ENCODE data around the gene CYP39A1. TPM values are rescaled to one million over a fixed set of nuclear protein-coding genes. Genes with fewer than 3 reads are reported as not detected.

CYP39A1 gene
- total and polyA plus RNA-seq, 2 donors (not counting 1 experiment from before 2014, with no cell fraction given) = not detected

DNA sequence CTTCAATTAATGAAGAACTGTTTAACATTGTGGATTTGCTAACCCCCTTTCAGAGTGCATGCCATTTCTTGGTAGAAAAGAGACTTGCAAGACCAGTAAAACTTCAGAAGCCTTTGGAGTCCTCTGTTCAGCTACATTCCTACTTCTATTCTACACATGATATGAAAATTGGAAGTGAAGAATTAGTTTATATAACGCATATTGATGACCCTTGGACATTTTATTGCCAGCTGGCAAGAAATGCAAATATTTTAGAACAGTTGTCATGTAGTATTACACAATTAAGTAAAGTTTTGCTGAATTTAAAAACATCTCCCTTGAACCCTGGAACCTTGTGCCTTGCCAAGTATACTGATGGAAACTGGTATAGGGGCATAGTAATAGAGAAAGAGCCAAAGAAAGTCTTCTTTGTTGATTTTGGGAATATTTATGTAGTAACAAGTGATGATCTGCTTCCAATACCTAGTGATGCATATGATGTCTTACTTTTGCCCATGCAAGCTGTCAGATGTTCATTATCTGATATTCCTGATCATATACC, 38.4 kb upstream of the CYP39A1 start:
- no peaks in the 10 kb centered on the region for H3K9me3 Mint-ChIP-seq (ENCODE audit: insufficient read depth)
- H3K4me1 Mint-ChIP-seq = no peaks in the 10 kb centered on the region
- Histone ChIP-seq H3K4me1 (ENCODE audit: control insufficient read depth in 2 of 2, insufficient read depth in 2 of 2, low read length in 2 of 2) (no peaks in the 10 kb centered on the region), H2AFZ (ENCODE audit: insufficient read depth, low read depth, low read length, poor library complexity, severe bottlenecking) (no peak overlapping the region), H3K4me2 (replicated peaks; ENCODE audit: low read depth, low read length, poor library complexity, severe bottlenecking) (no peak overlapping the region), H3K9ac (ENCODE audit: low read length) (no peak overlapping the region), H3K9me3 (ENCODE audit: control extremely low read depth in 1 of 3, control insufficient read depth in 2 of 3, insufficient read depth in 1 of 3, low read length in 2 of 3) (peaks cover 0 to 17% (median 0%) of the 10 kb centered on the region in 3 donors), H3K4me3 (ENCODE audit: control extremely low read depth in 1 of 5, extremely low read depth in 1 of 5, insufficient read depth in 1 of 5, low read depth in 2 of 5, low read length in 4 of 5) (no peak overlapping the region), H4K20me1 (ENCODE audit: control insufficient read depth, insufficient read depth, low read length, poor library complexity, severe bottlenecking) (no peaks in the 10 kb centered on the region), H3K79me2 (ENCODE audit: control insufficient read depth, insufficient read depth, low read length) (no peaks in the 10 kb centered on the region), H3K36me3 (replicated peaks in 1 of 2; ENCODE audit: control extremely low read depth in 1 of 2, control insufficient read depth in 1 of 2, extremely low read depth in 1 of 2, insufficient read depth in 2 of 2, low read length in 1 of 2) (no peaks in the 10 kb centered on the region), H3K27me3 (replicated peaks in 1 of 4; ENCODE audit: control extremely low read depth in 1 of 4, control insufficient read depth in 3 of 4, insufficient read depth in 4 of 4, low read length in 3 of 4) (peaks cover 0 to 5% (median under 1%) of the 10 kb centered on the region in 4 experiments), H3K27ac (ENCODE audit: low read length in 2 of 2) (no peak overlapping the region)
- no peak for DNase-seq
- ChIA-PET CTCF (no interaction called here), POLR2A (no interaction called here)
- ATAC-seq (ENCODE audit: low read depth) = no peak
- peaks cover 6% of the 10 kb centered on the region for H3K27me3 Mint-ChIP-seq
- TF ChIP-seq, protein P1, sequence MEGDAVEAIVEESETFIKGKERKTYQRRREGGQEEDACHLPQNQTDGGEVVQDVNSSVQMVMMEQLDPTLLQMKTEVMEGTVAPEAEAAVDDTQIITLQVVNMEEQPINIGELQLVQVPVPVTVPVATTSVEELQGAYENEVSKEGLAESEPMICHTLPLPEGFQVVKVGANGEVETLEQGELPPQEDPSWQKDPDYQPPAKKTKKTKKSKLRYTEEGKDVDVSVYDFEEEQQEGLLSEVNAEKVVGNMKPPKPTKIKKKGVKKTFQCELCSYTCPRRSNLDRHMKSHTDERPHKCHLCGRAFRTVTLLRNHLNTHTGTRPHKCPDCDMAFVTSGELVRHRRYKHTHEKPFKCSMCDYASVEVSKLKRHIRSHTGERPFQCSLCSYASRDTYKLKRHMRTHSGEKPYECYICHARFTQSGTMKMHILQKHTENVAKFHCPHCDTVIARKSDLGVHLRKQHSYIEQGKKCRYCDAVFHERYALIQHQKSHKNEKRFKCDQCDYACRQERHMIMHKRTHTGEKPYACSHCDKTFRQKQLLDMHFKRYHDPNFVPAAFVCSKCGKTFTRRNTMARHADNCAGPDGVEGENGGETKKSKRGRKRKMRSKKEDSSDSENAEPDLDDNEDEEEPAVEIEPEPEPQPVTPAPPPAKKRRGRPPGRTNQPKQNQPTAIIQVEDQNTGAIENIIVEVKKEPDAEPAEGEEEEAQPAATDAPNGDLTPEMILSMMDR (IDR thresholded peaks at IDR 0.05) = no peak
- TF ChIP-seq EZH2 (IDR thresholded peaks at IDR 0.05; ENCODE audit: borderline replicate concordance, insufficient read depth, low read depth, low read length, poor library complexity, severe bottlenecking) = no peak
- no peak overlapping the region for H3K4me3 Mint-ChIP-seq
- WGBS (ENCODE audit: insufficient coverage) = no CpG with 5 or more reads among the region's 1 CpG
- H3K27ac Mint-ChIP-seq = no peak overlapping the region
- intact Hi-C loops (cut with micrococcal nuclease) = no loop called here

DNA sequence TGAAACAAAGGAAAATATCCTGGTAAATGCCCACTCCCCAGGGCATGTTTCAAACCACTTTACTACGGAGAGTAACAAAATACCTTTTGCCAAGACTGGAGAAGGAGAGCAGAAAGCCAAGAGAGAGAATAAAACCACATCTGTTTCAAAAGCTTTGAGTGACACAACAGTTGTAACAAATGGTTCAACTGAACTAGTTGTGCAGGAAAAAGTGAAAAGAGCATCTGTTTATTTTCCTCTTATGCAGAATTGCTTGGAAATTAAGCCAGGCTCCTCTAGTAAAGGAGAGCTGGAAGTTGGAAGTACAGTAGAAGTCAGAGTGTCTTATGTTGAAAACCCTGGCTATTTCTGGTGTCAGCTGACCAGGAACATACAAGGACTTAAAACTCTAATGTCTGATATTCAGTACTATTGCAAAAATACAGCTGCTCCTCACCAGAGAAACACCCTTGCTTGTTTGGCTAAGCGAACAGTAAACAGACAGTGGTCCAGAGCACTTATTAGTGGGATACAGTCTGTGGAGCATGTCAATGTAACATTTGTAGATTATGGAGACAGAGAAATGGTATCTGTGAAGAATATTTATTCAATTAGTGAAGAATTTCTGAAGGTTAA, 37.6 kb upstream of the CYP39A1 start:
- Histone ChIP-seq H3K9ac (ENCODE audit: low read length) (no peak overlapping the region), H3K27me3 (replicated peaks in 1 of 4; ENCODE audit: control extremely low read depth in 1 of 4, control insufficient read depth in 3 of 4, insufficient read depth in 4 of 4, low read length in 3 of 4) (no peaks in the 10 kb centered on the region), H4K20me1 (ENCODE audit: control insufficient read depth, insufficient read depth, low read length, poor library complexity, severe bottlenecking) (no peaks in the 10 kb centered on the region), H3K4me3 (ENCODE audit: control extremely low read depth in 1 of 5, extremely low read depth in 1 of 5, insufficient read depth in 1 of 5, low read depth in 2 of 5, low read length in 4 of 5) (no peak overlapping the region), H3K9me3 (ENCODE audit: control extremely low read depth in 1 of 3, control insufficient read depth in 2 of 3, insufficient read depth in 1 of 3, low read length in 2 of 3) (peaks cover 0 to 17% (median 0%) of the 10 kb centered on the region in 3 donors), H2AFZ (ENCODE audit: insufficient read depth, low read depth, low read length, poor library complexity, severe bottlenecking) (no peak overlapping the region), H3K4me2 (replicated peaks; ENCODE audit: low read depth, low read length, poor library complexity, severe bottlenecking) (no peak overlapping the region), H3K27ac (ENCODE audit: low read length in 2 of 2) (no peak overlapping the region), H3K79me2 (ENCODE audit: control insufficient read depth, insufficient read depth, low read length) (no peaks in the 10 kb centered on the region), H3K36me3 (replicated peaks in 1 of 2; ENCODE audit: control extremely low read depth in 1 of 2, control insufficient read depth in 1 of 2, extremely low read depth in 1 of 2, insufficient read depth in 2 of 2, low read length in 1 of 2) (no peaks in the 10 kb centered on the region), H3K4me1 (ENCODE audit: control insufficient read depth in 2 of 2, insufficient read depth in 2 of 2, low read length in 2 of 2) (no peaks in the 10 kb centered on the region)
- no peak overlapping the region for H3K27ac Mint-ChIP-seq
- ATAC-seq (ENCODE audit: low read depth) = no peak
- no peaks in the 10 kb centered on the region for H3K9me3 Mint-ChIP-seq (ENCODE audit: insufficient read depth)
- no peak overlapping the region for H3K4me3 Mint-ChIP-seq
- peaks cover 4% of the 10 kb centered on the region for H3K27me3 Mint-ChIP-seq
- no peak for TF ChIP-seq EZH2 (IDR thresholded peaks at IDR 0.05; ENCODE audit: borderline replicate concordance, insufficient read depth, low read depth, low read length, poor library complexity, severe bottlenecking)
- TF ChIP-seq, protein P1 (IDR thresholded peaks at IDR 0.05) = no peak
- ChIA-PET CTCF (no interaction called here), POLR2A (no interaction called here)
- intact Hi-C loops (cut with micrococcal nuclease) = no loop called here
- WGBS (ENCODE audit: insufficient coverage) = no CpG with 5 or more reads among the region's 2 CpGs
- H3K4me1 Mint-ChIP-seq = no peaks in the 10 kb centered on the region
- no peak for DNase-seq
